ENCODE data around the gene LCN9. TPM values are rescaled to one million over a fixed set of nuclear protein-coding genes. Genes with fewer than 3 reads are reported as not detected.
A peak's percentile ranks its signal among the peaks of the same experiment; 100 is the strongest.

LCN9 gene
- total RNA-seq, 1 experiment from 2014 or later, result 2.6 TPM

- Mint-ChIP-seq H3K27me3 (ENCODE audit: low read depth) (no peaks in the 10 kb centered on the region), H3K4me3 (no peak overlapping the region), H3K27ac (0 out of 2 replicates have a peak overlapping the region, but pooled peaks have one; percentile 19), H3K36me3 (peaks cover 11% of the 10 kb centered on the region), H3K9me3 (peaks cover 11% of the 10 kb centered on the region), H3K4me1 (peaks cover 5% of the 10 kb centered on the region)
- CTCF ChIA-PET, result no interaction called here
- no peak for ATAC-seq
- no peak for TF ChIP-seq CBFB (CRISPR knock-in tag; IDR thresholded peaks at IDR 0.05; ENCODE audit: low read depth)
- TF ChIP-seq, protein P1, sequence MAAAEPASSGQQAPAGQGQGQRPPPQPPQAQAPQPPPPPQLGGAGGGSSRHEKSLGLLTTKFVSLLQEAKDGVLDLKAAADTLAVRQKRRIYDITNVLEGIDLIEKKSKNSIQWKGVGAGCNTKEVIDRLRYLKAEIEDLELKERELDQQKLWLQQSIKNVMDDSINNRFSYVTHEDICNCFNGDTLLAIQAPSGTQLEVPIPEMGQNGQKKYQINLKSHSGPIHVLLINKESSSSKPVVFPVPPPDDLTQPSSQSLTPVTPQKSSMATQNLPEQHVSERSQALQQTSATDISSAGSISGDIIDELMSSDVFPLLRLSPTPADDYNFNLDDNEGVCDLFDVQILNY (CRISPR knock-in tag; IDR thresholded peaks at IDR 0.05), result no peak
- TF ChIP-seq, protein P2, sequence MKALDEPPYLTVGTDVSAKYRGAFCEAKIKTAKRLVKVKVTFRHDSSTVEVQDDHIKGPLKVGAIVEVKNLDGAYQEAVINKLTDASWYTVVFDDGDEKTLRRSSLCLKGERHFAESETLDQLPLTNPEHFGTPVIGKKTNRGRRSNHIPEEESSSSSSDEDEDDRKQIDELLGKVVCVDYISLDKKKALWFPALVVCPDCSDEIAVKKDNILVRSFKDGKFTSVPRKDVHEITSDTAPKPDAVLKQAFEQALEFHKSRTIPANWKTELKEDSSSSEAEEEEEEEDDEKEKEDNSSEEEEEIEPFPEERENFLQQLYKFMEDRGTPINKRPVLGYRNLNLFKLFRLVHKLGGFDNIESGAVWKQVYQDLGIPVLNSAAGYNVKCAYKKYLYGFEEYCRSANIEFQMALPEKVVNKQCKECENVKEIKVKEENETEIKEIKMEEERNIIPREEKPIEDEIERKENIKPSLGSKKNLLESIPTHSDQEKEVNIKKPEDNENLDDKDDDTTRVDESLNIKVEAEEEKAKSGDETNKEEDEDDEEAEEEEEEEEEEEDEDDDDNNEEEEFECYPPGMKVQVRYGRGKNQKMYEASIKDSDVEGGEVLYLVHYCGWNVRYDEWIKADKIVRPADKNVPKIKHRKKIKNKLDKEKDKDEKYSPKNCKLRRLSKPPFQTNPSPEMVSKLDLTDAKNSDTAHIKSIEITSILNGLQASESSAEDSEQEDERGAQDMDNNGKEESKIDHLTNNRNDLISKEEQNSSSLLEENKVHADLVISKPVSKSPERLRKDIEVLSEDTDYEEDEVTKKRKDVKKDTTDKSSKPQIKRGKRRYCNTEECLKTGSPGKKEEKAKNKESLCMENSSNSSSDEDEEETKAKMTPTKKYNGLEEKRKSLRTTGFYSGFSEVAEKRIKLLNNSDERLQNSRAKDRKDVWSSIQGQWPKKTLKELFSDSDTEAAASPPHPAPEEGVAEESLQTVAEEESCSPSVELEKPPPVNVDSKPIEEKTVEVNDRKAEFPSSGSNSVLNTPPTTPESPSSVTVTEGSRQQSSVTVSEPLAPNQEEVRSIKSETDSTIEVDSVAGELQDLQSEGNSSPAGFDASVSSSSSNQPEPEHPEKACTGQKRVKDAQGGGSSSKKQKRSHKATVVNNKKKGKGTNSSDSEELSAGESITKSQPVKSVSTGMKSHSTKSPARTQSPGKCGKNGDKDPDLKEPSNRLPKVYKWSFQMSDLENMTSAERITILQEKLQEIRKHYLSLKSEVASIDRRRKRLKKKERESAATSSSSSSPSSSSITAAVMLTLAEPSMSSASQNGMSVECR (CRISPR knock-in tag; IDR thresholded peaks at IDR 0.05; ENCODE audit: borderline replicate concordance), result no peak
- TF ChIP-seq ZNF219 (CRISPR knock-in tag; IDR thresholded peaks at IDR 0.05; ENCODE audit: borderline replicate concordance), result no peak
- no peak for TF ChIP-seq HMGA2 (CRISPR knock-in tag; IDR thresholded peaks at IDR 0.05)
- TF ChIP-seq FOXP1 (CRISPR knock-in tag; IDR thresholded peaks at IDR 0.05; ENCODE audit: borderline replicate concordance), result no peak
- no peak for TF ChIP-seq ZNF121 (CRISPR knock-in tag; IDR thresholded peaks at IDR 0.05)
- TF ChIP-seq ZNF138 (CRISPR knock-in tag; conservative IDR thresholded peaks at IDR 0.05), result no peak
- no peak for TF ChIP-seq ESRRA (CRISPR knock-in tag; IDR thresholded peaks at IDR 0.05; ENCODE audit: borderline replicate concordance)
- TF ChIP-seq, protein P3, sequence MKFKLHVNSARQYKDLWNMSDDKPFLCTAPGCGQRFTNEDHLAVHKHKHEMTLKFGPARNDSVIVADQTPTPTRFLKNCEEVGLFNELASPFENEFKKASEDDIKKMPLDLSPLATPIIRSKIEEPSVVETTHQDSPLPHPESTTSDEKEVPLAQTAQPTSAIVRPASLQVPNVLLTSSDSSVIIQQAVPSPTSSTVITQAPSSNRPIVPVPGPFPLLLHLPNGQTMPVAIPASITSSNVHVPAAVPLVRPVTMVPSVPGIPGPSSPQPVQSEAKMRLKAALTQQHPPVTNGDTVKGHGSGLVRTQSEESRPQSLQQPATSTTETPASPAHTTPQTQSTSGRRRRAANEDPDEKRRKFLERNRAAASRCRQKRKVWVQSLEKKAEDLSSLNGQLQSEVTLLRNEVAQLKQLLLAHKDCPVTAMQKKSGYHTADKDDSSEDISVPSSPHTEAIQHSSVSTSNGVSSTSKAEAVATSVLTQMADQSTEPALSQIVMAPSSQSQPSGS (CRISPR knock-in tag; IDR thresholded peaks at IDR 0.05; ENCODE audit: borderline replicate concordance, low read depth), result no peak
- no peak for TF ChIP-seq TEAD4 (CRISPR knock-in tag; IDR thresholded peaks at IDR 0.05)
- no peak for TF ChIP-seq GTF2I (CRISPR knock-in tag; conservative IDR thresholded peaks at IDR 0.05)
- POLR2A ChIA-PET, result no interaction called here
- no peak for DNase-seq (ENCODE audit: low spot score)
These were observed 3.7 kb downstream of the LCN9 start for GRCh38 chr9:135666534-135667462.

- CTCF ChIA-PET, result no interaction called here
- H3K4me1 Mint-ChIP-seq, result no peaks in the 10 kb centered on the region; the same call in 1 of the 2 replicates
These were observed 4.4 kb downstream of the LCN9 start for GRCh38 chr9:135667463-135668001.

More at GRCh38 chr9:135667463-135668001, 4.4 kb downstream of the LCN9 start:
- DNase-seq (ENCODE audit: low spot score) (no peak), ATAC-seq (no peak)
- no peak overlapping the region for H3K4me3 Mint-ChIP-seq
- no peak for TF ChIP-seq ZMAT4 (CRISPR knock-in tag; IDR thresholded peaks at IDR 0.05)
- no peak for TF ChIP-seq NFYB (CRISPR knock-in tag; conservative IDR thresholded peaks at IDR 0.05; ENCODE audit: low read depth)
- no peak for TF ChIP-seq ZNF532 (CRISPR knock-in tag; IDR thresholded peaks at IDR 0.05; ENCODE audit: borderline replicate concordance)
- peaks cover 11% of the 10 kb centered on the region for H3K36me3 Mint-ChIP-seq
- no peak overlapping the region for H3K27ac Mint-ChIP-seq
- POLR2A ChIA-PET, result no interaction called here
- no peaks in the 10 kb centered on the region for H3K27me3 Mint-ChIP-seq (ENCODE audit: low read depth)
- H3K9me3 Mint-ChIP-seq, result peaks cover 11% of the 10 kb centered on the region

Measured in WTC11 (cell line).